ENCODE results near the gene ACOT4.
"Not testable (repeated sequence)": the region's sequence is repeated elsewhere in the genome, so short reads cannot be mapped to it uniquely, and the experiment has no call there.

The ACOT4 gene

DNA sequence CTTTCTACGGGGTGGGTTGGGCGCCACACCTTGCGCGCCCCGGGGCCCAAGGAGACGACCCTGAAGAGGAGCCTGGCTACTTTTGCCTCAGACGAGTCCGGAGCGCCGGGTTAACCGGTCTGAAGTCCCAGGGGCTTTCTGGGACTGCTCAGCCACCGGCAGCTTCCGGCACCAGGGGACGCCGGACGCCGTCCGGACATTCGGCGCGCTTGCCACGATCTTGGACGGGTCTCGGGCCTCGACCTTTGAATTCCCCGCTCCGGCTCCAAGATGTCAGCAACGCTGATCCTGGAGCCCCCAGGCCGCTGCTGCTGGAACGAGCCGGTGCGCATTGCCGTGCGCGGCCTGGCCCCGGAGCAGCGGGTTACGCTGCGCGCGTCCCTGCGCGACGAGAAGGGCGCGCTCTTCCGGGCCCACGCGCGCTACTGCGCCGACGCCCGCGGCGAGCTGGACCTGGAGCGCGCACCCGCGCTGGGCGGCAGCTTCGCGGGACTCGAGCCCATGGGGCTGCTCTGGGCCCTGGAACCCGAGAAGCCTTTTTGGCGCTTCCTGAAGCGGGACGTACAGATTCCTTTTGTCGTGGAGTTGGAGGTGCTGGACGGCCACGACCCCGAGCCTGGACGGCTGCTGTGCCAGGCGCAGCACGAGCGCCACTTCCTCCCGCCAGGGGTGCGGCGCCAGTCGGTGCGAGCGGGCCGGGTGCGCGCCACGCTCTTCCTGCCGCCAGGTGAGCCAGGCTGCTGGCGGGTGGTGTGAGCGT is at the start of gene ACOT4:
TSS of gene ACOT4 (plus strand) at position 184 of the 760 bp plus-strand sequence. CDS start at position 271, 87 bp downstream.
- Histone ChIP-seq H3K27ac (ENCODE audit: low read length) (no peak within 1 kb of the TSS), H3K4me3 (ENCODE audit: low read length in 2 of 2) (peak within 1 kb of the TSS; percentile 60 to 78), H3K9me3 (ENCODE audit: control insufficient read depth in 2 of 2, low read length in 2 of 2) (no peaks in the 10 kb centered on the region), H3K9ac (ENCODE audit: low read length in 2 of 2) (peak within 1 kb of the TSS; percentile 21 to 42), H3K27me3 (ENCODE audit: control insufficient read depth in 1 of 2, insufficient read depth in 2 of 2, low read length in 2 of 2) (no peaks in the 10 kb centered on the region), H3K4me1 (ENCODE audit: control insufficient read depth, insufficient read depth, low read length) (peaks cover 5% of the 10 kb centered on the region), H3K36me3 (ENCODE audit: control insufficient read depth in 2 of 2, insufficient read depth in 2 of 2, low read length in 2 of 2) (no peaks in the 10 kb centered on the region)

DNA sequence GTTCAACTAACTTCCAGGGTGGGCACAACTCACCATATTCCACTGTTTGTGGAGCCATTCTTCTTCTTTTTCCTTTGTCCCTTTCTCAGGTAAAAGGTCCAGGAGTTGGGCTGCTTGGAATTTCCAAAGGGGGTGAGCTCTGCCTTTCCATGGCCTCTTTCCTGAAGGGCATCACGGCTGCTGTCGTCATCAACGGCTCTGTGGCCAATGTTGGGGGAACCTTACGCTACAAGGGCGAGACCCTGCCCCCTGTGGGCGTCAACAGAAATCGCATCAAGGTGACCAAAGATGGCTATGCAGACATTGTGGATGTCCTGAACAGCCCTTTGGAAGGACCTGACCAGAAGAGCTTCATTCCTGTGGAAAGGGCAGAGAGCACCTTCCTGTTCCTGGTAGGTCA is 48.7 kb upstream of the ACOT4 start:
- H3K4me3 ChIP-seq (ENCODE audit: low read length in 2 of 2); H3K27me3 ChIP-seq (ENCODE audit: control insufficient read depth in 1 of 2, insufficient read depth in 2 of 2, low read length in 2 of 2); H3K36me3 ChIP-seq (ENCODE audit: control insufficient read depth in 2 of 2, insufficient read depth in 2 of 2, low read length in 2 of 2); H3K27ac ChIP-seq (ENCODE audit: low read length); H3K9me3 ChIP-seq (ENCODE audit: control insufficient read depth in 2 of 2, low read length in 2 of 2); H3K9ac ChIP-seq (ENCODE audit: low read length in 2 of 2); H3K4me1 ChIP-seq (ENCODE audit: control insufficient read depth, insufficient read depth, low read length): not testable (repeated sequence)

DNA sequence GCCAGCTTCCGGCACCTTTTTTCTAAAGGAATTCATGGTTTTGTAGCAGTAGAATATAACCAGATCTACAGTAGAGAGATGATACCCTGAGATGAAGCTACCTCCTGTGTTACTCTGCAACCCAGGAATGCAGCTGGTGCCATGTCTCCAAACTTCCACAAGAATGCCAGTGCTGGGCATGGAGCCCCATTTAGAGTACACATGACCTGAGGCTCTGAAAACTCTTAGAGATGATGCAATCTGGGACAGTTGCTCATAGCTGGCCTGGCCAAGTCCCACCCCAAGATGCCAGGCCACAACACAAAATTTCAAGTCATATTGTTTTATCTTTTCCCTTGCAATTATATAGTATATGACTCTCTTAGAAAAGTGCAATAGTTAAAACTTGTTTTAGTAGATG is 46.3 kb upstream of the ACOT4 start:
- H3K4me1 ChIP-seq (ENCODE audit: control insufficient read depth, insufficient read depth, low read length); H3K9me3 ChIP-seq (ENCODE audit: control insufficient read depth in 2 of 2, low read length in 2 of 2); H3K4me3 ChIP-seq (ENCODE audit: low read length in 2 of 2); H3K27me3 ChIP-seq (ENCODE audit: control insufficient read depth in 1 of 2, insufficient read depth in 2 of 2, low read length in 2 of 2); H3K36me3 ChIP-seq (ENCODE audit: control insufficient read depth in 2 of 2, insufficient read depth in 2 of 2, low read length in 2 of 2); H3K9ac ChIP-seq (ENCODE audit: low read length in 2 of 2); H3K27ac ChIP-seq (ENCODE audit: low read length): not testable (repeated sequence)

- H3K27me3 ChIP-seq (ENCODE audit: control insufficient read depth in 1 of 2, insufficient read depth in 2 of 2, low read length in 2 of 2); H3K36me3 ChIP-seq (ENCODE audit: control insufficient read depth in 2 of 2, insufficient read depth in 2 of 2, low read length in 2 of 2); H3K9me3 ChIP-seq (ENCODE audit: control insufficient read depth in 2 of 2, low read length in 2 of 2); H3K27ac ChIP-seq (ENCODE audit: low read length); H3K4me1 ChIP-seq (ENCODE audit: control insufficient read depth, insufficient read depth, low read length); H3K4me3 ChIP-seq (ENCODE audit: low read length in 2 of 2); H3K9ac ChIP-seq (ENCODE audit: low read length in 2 of 2): not testable (repeated sequence)
Observed at GRCh38 chr14:73549097-73549496, 42.6 kb upstream of the ACOT4 start.

GRCh38 chr14:73549889-73550524 is 41.7 kb upstream of the ACOT4 start:
- not testable (repeated sequence) for H3K4me3 ChIP-seq (ENCODE audit: low read length in 2 of 2); H3K9me3 ChIP-seq (ENCODE audit: control insufficient read depth in 2 of 2, low read length in 2 of 2); H3K4me1 ChIP-seq (ENCODE audit: control insufficient read depth, insufficient read depth, low read length); H3K27ac ChIP-seq (ENCODE audit: low read length); H3K27me3 ChIP-seq (ENCODE audit: control insufficient read depth in 1 of 2, insufficient read depth in 2 of 2, low read length in 2 of 2); H3K36me3 ChIP-seq (ENCODE audit: control insufficient read depth in 2 of 2, insufficient read depth in 2 of 2, low read length in 2 of 2); H3K9ac ChIP-seq (ENCODE audit: low read length in 2 of 2)

DNA sequence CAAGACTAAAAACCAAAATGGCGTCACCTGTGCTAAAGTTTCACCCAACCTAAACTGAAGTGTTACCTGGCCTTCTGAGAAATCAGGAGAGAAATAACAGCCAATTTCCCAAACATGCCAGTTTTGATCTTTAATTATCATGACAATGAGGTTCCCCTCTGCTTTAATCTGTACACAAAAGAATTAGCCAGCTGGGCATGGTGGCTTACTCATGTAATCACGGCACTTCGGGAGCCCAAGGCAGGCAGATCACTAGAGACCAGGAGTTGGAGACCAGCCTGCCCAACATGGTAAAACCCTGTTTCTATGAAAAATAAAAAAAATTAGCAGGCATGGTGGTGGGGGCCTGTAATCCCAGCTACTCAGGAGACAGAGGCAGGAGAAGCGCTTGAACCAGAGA is 37.8 kb upstream of the ACOT4 start:
- no peak overlapping the region for H3K27ac ChIP-seq (ENCODE audit: low read length)
- H3K36me3 ChIP-seq (ENCODE audit: control insufficient read depth in 2 of 2, insufficient read depth in 2 of 2, low read length in 2 of 2), result no peaks in the 10 kb centered on the region
- H3K4me3 ChIP-seq (ENCODE audit: low read length in 2 of 2), result no peak overlapping the region
- no peaks in the 10 kb centered on the region for H3K27me3 ChIP-seq (ENCODE audit: control insufficient read depth in 1 of 2, insufficient read depth in 2 of 2, low read length in 2 of 2)
- H3K4me1 ChIP-seq (ENCODE audit: control insufficient read depth, insufficient read depth, low read length), result no peaks in the 10 kb centered on the region
- H3K9me3 ChIP-seq (ENCODE audit: control insufficient read depth in 2 of 2, low read length in 2 of 2), result no peaks in the 10 kb centered on the region
- H3K9ac ChIP-seq (ENCODE audit: low read length in 2 of 2), result no peak overlapping the region

DNA sequence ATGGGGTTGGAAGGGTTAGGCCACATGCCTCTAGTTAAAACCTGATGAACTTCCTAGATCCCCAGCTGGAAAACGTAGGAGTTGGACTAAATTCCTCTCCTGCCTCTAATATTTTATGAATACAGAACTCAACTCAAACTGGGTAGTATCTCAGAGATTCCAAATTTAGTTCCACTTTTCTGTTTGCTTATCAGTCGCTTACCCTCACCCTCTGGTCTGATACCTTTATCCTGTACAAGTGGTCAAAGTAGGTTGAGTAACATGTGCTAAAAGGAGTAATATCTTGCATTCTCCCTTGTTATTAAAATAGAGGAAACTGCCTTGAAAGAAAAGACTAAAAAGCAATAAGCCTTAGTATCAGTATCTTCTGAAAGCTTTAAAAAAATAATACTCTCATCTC is 34.5 kb upstream of the ACOT4 start:
- H3K9ac ChIP-seq (ENCODE audit: low read length in 2 of 2); H3K27ac ChIP-seq (ENCODE audit: low read length); H3K36me3 ChIP-seq (ENCODE audit: control insufficient read depth in 2 of 2, insufficient read depth in 2 of 2, low read length in 2 of 2); H3K27me3 ChIP-seq (ENCODE audit: control insufficient read depth in 1 of 2, insufficient read depth in 2 of 2, low read length in 2 of 2); H3K4me1 ChIP-seq (ENCODE audit: control insufficient read depth, insufficient read depth, low read length); H3K4me3 ChIP-seq (ENCODE audit: low read length in 2 of 2); H3K9me3 ChIP-seq (ENCODE audit: control insufficient read depth in 2 of 2, low read length in 2 of 2): not testable (repeated sequence)

GRCh38 chr14:73558238-73558637 is 33.4 kb upstream of the ACOT4 start:
- H3K9ac ChIP-seq (ENCODE audit: low read length in 2 of 2); H3K36me3 ChIP-seq (ENCODE audit: control insufficient read depth in 2 of 2, insufficient read depth in 2 of 2, low read length in 2 of 2); H3K9me3 ChIP-seq (ENCODE audit: control insufficient read depth in 2 of 2, low read length in 2 of 2): not testable (repeated sequence)

GRCh38 chr14:73562256-73562655 is 29.4 kb upstream of the ACOT4 start:
- H3K27ac ChIP-seq (ENCODE audit: low read length); H3K4me3 ChIP-seq (ENCODE audit: low read length in 2 of 2); H3K9me3 ChIP-seq (ENCODE audit: control insufficient read depth in 2 of 2, low read length in 2 of 2); H3K4me1 ChIP-seq (ENCODE audit: control insufficient read depth, insufficient read depth, low read length); H3K9ac ChIP-seq (ENCODE audit: low read length in 2 of 2); H3K36me3 ChIP-seq (ENCODE audit: control insufficient read depth in 2 of 2, insufficient read depth in 2 of 2, low read length in 2 of 2); H3K27me3 ChIP-seq (ENCODE audit: control insufficient read depth in 1 of 2, insufficient read depth in 2 of 2, low read length in 2 of 2): not testable (repeated sequence)

More at GRCh38 chr14:73558238-73558637, 33.4 kb upstream of the ACOT4 start:
- not testable (repeated sequence) for H3K4me3 ChIP-seq (ENCODE audit: low read length in 2 of 2); H3K27ac ChIP-seq (ENCODE audit: low read length); H3K4me1 ChIP-seq (ENCODE audit: control insufficient read depth, insufficient read depth, low read length); H3K27me3 ChIP-seq (ENCODE audit: control insufficient read depth in 1 of 2, insufficient read depth in 2 of 2, low read length in 2 of 2)

- H3K9me3 ChIP-seq (ENCODE audit: control insufficient read depth in 2 of 2, low read length in 2 of 2); H3K4me1 ChIP-seq (ENCODE audit: control insufficient read depth, insufficient read depth, low read length); H3K27ac ChIP-seq (ENCODE audit: low read length); H3K9ac ChIP-seq (ENCODE audit: low read length in 2 of 2); H3K4me3 ChIP-seq (ENCODE audit: low read length in 2 of 2); H3K36me3 ChIP-seq (ENCODE audit: control insufficient read depth in 2 of 2, insufficient read depth in 2 of 2, low read length in 2 of 2); H3K27me3 ChIP-seq (ENCODE audit: control insufficient read depth in 1 of 2, insufficient read depth in 2 of 2, low read length in 2 of 2): not testable (repeated sequence)
Observed at GRCh38 chr14:73562696-73563095, 29.0 kb upstream of the ACOT4 start.

GRCh38 chr14:73566431-73566830 is 25.2 kb upstream of the ACOT4 start:
- H3K9me3 ChIP-seq (ENCODE audit: control insufficient read depth in 2 of 2, low read length in 2 of 2); H3K9ac ChIP-seq (ENCODE audit: low read length in 2 of 2); H3K36me3 ChIP-seq (ENCODE audit: control insufficient read depth in 2 of 2, insufficient read depth in 2 of 2, low read length in 2 of 2); H3K27me3 ChIP-seq (ENCODE audit: control insufficient read depth in 1 of 2, insufficient read depth in 2 of 2, low read length in 2 of 2); H3K27ac ChIP-seq (ENCODE audit: low read length); H3K4me3 ChIP-seq (ENCODE audit: low read length in 2 of 2): not testable (repeated sequence)
- H3K4me1 ChIP-seq (ENCODE audit: control insufficient read depth, insufficient read depth, low read length), result peaks cover 12% of the 10 kb centered on the region

All from stomach smooth muscle (tissue), 2 donors.